22Rv1 (cell line): ENCODE data around the gene KCTD11.

Experiments
- CTCF ChIP-seq: fragments of 450-650 bp; IDR thresholded peaks from 2 replicates; pipeline ENCODE4 v1.5.1; 2017; ENCODE audit warnings: mild to moderate bottlenecking
- ZFX ChIP-seq: fragments of 450-650 bp; IDR thresholded peaks from 2 replicates; pipeline ENCODE4 v1.6.1; 2017; ENCODE audit warnings: antibody characterized with exemption, borderline replicate concordance

GRCh38 chr17:7324438-7324779, 27.6 kb upstream of the KCTD11 start:
- TF ChIP-seq CTCF = peak; percentile 71
- no peak for TF ChIP-seq ZFX
